DMS79 (cell line): ENCODE results near the gene MTERF2.
"Not testable (repeated sequence)": the region's sequence is repeated elsewhere in the genome, so short reads cannot be mapped to it uniquely, and the experiment has no call there.

Source experiments
- DNase-seq: peaks from one replicate; lab custom pipeline; 2025; lab: John Stamatoyannopoulos, UW

The MTERF2 gene

DNA sequence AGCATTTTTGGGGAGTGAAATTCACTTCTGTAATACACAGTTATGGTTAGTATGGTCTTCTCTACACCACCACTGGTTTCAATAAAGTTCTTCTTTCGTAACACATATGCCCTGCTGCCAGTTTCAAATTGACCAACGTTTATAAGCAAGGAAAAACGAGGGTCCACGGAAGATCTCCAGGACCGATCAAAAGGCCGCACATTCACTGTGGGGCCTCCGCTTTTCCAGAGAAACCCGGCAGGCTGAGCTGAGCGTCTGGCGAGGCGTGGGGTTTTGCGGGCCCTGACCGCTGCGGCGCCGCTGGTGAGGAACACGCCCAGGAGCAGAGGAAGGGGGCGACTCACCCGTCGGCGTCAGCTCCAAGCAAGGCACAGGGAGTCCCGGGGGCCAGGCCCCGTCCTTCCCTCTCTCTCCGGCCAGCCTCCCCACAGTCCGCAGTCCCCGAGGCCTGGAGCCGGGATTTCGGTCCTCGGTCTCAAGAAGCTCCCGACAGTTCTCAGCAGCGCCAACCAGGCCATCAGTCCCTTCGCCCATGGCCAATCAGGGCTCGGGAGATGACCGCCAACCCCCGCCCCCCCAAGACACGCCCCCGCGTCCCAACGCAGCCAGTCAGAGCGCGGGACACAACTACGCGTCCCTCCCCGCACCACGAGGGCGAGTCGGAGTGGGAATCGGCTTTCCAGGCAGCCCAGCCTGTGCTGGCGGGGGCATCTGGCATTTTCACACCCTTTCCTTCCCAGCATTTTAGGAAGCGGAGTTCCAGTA, at the start of gene MTERF2:
Gene MTERF2, minus strand, starts transcription at position 522 of the 765 bp plus-strand sequence. CDS start 8,432 bp downstream, outside the sequence.
- peak; percentile 94 for DNase-seq

DNA sequence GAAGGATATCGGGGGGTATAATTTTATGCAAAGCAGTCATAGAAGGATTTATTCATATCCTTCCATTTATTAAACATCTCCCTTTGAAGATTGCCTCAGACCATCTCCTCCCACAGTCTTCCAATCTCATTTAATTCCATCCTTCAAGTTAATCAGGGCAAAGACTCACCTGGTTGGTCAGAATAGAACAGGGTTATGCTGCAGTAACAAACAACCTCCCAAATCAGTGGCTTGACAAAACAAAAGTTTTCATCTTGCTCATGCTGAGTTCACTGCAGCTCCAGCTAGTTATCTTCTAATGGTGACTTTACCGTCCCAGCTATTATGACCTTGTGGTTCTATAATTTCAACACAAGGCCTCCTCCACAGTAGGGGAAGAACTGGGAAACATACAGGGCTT, 48.8 kb upstream of the MTERF2 start:
- DNase-seq: no peak

GRCh38 chr12:107033758-107034739, 47.1 kb upstream of the MTERF2 start:
- DNase-seq: no peak

DNA sequence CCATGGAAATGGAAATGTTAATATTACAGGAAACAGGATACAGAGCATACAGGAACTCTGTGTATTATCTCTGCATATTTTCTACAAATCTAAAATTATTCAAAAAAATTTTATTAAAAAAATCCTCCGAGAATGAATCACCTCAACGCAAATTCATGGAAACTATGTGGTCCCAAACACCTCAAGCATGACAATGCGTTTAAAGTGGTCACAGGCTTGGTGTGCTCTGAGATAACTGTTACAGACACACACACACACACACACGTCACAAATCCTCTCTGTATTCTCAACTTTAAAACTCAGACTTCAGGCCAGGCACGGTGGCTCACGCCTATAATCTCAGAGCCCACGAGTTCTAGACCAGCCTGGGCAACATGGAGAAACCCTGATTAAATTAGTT, 45.3 kb upstream of the MTERF2 start:
- DNase-seq: no peak

- no peak for DNase-seq
Measured at GRCh38 chr12:107031061-107031460, 44.1 kb upstream of the MTERF2 start.

DNA sequence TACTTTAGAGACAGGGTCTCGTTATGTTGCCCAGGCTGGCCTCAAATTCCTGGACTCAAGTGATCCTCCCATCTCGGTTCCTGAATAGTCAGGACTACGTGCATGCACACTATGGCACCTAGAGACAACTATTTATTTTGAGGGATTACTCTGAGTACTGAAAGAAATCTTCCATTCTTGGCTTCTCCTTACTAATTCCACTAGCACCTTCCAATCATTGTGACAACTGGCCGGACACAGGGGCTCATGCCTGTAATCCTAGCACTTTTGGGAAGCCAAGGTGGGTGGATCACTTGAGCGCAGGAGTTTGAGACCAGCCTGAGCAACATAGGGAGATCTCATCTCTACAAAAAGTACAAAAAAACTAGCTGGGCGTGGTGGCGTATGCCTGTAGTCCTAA, 42.1 kb upstream of the MTERF2 start:
- DNase-seq: no peak

DNA sequence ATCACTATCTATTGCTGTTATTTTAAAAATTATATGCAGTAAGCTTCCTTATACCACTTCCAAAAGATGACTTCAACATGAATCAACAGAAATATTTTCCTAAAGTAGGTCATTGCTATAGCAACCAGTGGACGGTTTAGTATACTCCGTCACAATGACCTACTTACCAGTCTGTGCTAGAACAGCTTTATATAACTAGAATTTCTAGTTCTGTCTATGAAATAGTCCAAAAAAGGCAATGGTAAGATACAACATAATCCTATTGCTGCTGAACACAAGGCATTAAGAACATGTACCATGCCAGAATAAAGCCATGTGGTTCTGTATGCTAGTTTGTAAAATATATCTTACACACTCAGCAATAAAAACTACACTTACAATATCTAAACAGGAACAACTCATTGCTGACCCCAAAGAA, 40.7 kb upstream of the MTERF2 start:
- peak; percentile 21 for DNase-seq

GRCh38 chr12:107026806-107027635, 40.1 kb upstream of the MTERF2 start:
- DNase-seq: no peak

DNA sequence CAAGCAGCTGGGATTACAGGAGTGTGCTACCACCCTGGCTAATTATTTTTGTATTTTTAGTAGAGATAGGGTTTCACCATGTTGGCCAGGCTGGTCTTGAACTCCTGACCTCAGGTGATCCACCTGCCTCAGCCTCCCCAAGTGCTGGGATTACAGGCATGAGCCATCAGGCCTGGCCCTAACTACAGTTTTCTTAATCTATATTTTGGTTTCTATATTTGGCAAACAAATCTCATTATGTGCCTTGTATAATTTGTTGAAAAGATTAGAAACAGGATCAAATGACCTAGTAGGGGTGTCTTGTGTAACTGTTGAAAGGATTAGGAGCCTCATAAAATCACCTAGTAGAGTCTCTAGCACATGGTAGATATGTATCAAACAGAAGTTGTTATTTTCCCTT, 39.4 kb upstream of the MTERF2 start:
- not testable (repeated sequence) for DNase-seq

DNA sequence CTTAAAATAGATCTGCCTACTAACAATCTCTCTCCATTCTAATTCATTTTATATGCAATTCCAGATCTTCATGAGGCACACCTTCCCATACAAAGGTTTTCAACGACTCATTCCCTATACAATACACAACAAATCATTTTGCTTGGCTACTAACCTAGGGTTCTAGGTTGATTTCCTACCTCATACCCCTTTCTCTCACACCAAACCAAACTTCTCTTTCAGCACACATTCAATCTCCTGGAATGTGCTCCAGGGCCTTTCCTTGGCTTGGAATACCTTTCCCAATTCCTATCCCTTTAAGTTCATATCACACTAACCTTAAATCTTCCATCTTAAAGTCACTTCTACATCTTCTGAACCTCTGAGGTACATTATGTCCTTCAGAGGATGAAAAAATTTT, 38.7 kb upstream of the MTERF2 start:
- no peak for DNase-seq

DNA sequence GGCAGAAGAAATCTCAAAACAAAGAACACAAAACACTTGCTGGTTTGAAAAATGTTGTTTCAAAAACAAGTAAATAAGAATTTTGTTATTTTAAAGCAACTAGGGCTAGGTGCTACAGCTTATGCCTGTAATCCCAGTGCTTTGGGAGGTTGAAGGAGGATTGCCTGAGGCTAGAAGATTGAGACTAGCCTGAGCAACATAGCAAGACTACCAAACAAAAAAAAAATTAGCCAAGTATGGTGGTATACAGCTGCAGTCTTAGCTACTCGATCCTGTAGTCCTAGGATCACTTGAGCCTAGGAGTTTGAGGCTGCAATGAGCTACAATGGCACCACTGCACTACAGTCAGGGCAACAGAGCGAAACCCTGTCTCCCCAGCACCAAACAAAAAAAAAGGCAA, 32.6 kb upstream of the MTERF2 start:
- no peak for DNase-seq

- no peak for DNase-seq
Measured at GRCh38 chr12:107017042-107017441, 30.1 kb upstream of the MTERF2 start.

DNA sequence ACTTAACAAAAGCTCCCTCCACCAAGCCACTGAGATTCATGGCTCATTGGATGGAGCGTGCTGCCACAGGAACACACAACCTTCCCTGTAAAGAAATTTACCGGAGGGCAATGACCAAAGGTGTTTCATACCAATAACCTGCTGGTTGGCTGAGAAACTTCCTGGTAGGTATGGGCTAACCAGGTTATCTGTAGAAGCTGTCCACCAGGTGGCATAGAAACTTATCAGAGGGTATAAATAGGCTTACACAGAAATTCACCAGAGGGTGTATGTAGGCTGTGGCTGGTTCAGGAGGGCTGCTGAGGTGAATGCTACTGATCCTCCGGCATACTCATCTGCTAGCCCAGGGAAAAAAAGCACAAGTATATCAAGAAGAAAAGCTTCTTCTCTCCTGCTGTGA, 27.1 kb upstream of the MTERF2 start:
- no peak for DNase-seq

DNA sequence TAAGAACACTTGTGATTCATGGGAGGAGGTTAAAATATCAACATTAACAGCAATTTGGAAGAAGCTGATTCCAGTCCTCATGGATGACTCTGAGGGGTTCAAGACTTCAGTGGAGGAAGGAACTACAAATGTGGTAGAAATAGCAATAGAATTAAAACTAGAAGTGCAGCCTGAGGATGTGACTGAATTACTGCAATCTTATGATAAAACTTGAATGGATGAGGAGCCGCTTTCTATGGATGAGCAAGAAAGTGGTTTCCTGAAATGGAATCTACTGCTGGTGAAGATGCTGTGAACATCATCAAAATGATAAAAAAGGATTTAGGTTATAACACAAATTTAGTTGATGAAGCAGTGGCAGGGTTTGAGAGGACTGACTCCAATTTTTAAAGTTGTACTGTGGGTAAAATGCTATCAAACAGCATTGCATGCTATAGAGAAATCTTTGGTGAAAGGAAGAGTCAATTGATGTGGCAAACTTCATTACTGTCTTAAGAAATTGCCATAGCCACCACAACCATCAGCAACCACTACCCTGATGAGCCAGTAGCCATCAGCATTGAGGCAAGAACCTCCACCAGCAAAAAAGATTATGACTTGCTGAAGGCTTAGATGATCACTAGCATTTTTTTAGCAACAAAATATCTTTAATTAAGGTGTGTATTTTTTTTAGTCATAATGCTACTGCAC, 25.9 kb upstream of the MTERF2 start:
- DNase-seq: no peak

DNA sequence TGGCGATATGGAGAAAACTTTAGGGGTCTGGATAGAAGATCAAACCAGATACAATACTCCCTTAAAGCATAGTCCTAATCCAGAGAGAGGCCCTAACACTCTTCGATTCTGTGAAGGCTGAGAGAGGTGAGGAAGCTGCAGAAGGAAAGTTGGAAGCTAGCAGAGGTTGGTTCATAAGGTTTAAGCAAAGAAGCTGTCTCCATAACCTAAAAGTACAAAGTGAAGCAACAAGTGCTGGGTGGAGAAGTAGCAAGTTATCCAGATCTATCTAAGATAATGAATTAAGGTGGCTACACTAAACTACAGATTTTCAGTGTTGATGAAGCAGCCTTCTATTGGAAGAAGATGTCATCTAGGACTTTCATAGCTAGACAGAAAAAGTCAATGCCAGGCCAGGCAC, 24.6 kb upstream of the MTERF2 start:
- no peak for DNase-seq

GRCh38 chr12:107007411-107007810, 20.5 kb upstream of the MTERF2 start:
- no peak for DNase-seq

GRCh38 chr12:107002665-107003064, 15.7 kb upstream of the MTERF2 start:
- DNase-seq: not testable (repeated sequence)

DNA sequence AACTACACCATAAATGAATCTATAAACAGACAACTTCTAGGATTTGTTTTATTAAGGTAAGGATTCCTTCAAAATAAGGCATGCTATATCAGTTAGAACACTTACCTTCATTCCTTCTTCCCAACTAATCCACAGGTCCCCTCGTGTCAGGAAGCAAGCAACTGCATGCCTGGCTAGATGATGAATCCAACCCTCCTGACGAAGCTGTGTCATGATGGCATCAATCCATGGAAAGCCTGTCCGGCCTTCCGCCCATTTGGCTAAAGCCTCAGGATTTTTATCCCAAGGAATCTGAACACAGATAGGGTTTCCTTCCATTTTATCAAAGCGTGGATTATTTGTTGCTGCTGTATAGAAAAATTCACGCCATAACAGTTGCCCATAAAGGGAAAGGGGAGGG, 12.5 kb upstream of the MTERF2 start:
- no peak for DNase-seq

DNA sequence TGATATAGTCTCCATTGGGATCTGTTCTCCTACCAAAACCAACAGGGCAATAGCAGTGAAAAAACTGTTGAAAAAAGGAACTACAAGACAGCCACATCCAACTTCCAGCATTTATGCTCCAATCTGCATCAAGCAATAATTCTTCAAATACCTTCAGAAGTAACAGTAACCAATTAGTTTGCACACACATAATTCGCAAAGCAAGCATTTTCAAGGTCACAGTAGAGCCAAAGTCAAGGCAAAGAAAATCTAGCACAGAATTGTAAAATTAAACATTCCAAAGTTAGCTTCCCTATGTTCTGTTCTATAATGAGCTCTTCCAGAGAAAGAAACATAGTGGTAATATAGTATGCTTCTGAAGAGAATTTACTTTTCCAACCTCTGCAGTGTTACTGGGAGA, 11.0 kb upstream of the MTERF2 start:
- no peak for DNase-seq

- DNase-seq: not testable (repeated sequence)
Measured at GRCh38 chr12:106996102-106996501, 9.2 kb upstream of the MTERF2 start.

- DNase-seq: no peak
Measured at GRCh38 chr12:106994579-106995220, 7.8 kb upstream of the MTERF2 start.
